DMS153 (cell line): ENCODE measurements around the gene RASSF1.

Experiments
- DNase-seq: peaks from one replicate; lab custom pipeline; 2025; lab: John Stamatoyannopoulos, UW

The RASSF1 gene

GRCh38 chr3:50340448-50341329 lies at the start of gene RASSF1:
Gene RASSF1 (minus strand): TSS chr3:50340836. CDS start chr3:50340805, 31 bp downstream.
- DNase-seq: no peak

- DNase-seq: no peak
Observed at GRCh38 chr3:50389414-50389767, 48.8 kb upstream of the RASSF1 start.

- no peak for DNase-seq
Observed at GRCh38 chr3:50388720-50389413, 48.2 kb upstream of the RASSF1 start.

GRCh38 chr3:50388016-50388719 lies 47.5 kb upstream of the RASSF1 start:
- no peak for DNase-seq

- no peak for DNase-seq
Observed at GRCh38 chr3:50385754-50386153, 45.1 kb upstream of the RASSF1 start.

GRCh38 chr3:50383750-50384149 lies 43.1 kb upstream of the RASSF1 start:
- DNase-seq: no peak

DNA sequence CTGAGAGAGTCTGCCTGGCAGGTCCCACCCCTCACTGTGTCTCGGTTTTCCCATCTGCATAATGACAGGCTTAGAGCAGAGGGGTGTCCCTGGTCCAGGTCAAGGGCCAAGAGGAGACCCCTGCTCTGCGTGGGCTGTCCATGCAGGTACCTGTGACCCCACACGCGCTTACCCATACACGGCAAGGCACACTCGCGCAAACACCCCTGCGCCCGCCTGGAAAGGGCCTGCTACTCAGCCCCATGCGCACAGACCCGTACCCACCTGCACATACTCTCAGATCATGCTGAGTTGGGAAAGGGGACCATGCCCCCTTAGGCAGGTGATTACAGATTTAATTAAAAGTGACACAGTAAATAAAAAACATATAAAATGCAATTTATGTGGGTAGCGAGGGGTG lies 42.1 kb upstream of the RASSF1 start:
- no peak for DNase-seq

DNA sequence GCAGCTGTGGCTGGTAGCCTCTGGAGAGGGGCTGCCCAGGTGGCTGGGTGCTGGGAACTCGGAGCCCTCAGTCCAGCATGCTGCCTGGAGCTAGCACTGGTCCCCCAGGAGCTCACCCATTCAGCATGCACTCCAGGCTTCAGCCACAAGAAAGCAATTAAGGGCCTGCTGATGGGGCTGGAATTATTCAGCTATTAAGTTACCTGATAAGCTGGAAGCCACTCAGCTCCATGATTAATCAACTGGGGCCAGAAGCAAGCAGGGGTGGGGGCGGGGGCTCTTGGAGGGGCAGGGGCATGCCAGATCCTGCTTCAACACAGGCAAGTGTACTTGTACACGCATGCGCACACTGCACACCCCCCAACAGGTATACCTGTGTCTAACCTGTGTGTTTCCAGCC lies 40.7 kb upstream of the RASSF1 start:
- no peak for DNase-seq

DNA sequence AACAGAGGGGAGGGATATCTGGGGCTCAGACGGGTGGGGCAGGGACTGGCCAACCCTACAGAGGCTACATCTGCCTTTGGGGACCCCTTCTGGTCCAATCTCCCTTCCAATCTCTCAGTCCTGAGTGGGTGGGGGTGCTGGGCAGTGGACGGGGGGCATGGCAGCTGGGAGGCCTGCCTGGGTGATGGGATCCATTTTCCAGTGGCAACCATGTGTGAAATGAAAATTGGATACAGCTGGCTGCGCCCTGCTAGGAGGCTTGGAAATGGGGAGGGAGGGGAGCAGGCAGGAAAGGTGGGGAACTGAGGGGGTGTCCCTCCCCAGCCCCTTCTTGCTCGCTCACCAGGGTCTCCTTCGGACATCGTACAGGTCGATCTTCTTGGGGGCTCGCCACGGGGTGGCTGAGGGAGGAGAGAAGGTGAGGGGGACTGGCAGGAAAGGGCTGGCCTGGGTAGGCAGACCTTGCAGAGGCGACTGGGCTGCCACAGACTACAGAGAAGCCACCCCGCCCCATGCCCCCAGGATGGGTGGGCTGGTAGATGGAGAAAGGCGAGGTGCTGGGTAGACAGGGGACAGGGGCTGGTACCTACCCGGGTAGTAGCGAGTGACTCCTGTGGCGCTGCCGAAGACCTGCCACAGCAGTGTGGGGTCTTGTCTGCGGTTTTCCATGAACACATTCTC lies 39.9 kb upstream of the RASSF1 start:
- no peak for DNase-seq

DNA sequence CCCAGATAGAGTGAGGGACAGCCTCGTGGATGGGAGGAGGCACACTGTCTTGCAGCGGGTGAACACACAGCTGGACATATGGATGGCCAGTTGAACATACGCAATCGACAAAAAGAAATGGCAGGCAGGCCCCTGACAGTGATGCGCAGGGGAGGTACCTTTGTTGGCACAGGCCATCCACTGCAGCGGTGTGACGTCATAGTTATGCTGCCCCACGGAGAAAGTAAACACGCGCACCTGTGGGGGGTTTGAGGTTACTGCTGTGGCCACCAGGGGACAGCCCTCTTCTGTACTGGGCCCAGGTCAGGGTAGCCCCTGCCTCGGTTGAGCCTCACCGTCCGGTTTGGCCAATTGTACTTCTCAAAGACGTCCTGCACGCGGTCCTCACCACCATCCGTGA lies 38.1 kb upstream of the RASSF1 start:
- no peak for DNase-seq

GRCh38 chr3:50378024-50378423 lies 37.4 kb upstream of the RASSF1 start:
- DNase-seq: no peak

DNA sequence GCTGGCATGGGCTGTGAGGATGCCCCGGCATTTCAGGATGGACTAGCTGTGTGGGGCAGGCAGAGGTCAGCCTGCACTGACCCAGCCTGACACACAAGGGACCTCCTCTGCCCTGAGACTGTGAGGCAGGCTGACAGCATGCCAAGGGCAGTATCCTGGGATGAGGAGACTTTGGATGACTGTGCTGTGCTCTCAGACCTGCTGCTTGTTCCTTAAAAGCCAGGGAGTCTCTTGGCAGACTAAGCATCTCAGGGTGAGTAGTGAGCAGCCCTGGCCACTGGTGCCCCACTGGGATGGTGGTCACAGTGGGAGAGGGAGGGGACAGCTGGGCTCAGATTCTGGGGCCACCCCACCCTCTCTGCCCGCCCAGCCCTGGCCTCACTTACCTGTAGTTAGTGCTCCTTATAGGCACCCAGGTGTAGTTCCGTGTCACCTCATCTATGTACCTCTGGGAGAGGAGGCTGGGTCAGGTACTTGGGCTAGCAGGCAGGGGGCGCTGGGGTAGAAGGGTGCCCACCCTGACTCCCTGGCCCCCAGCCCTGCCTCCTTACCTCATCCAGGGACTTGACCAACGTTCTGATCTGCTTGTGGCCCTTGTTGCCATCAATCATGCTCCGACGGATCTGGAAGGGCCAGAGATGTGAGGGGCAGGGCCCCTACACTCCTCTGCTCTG lies 34.8 kb upstream of the RASSF1 start:
- no peak for DNase-seq

DNA sequence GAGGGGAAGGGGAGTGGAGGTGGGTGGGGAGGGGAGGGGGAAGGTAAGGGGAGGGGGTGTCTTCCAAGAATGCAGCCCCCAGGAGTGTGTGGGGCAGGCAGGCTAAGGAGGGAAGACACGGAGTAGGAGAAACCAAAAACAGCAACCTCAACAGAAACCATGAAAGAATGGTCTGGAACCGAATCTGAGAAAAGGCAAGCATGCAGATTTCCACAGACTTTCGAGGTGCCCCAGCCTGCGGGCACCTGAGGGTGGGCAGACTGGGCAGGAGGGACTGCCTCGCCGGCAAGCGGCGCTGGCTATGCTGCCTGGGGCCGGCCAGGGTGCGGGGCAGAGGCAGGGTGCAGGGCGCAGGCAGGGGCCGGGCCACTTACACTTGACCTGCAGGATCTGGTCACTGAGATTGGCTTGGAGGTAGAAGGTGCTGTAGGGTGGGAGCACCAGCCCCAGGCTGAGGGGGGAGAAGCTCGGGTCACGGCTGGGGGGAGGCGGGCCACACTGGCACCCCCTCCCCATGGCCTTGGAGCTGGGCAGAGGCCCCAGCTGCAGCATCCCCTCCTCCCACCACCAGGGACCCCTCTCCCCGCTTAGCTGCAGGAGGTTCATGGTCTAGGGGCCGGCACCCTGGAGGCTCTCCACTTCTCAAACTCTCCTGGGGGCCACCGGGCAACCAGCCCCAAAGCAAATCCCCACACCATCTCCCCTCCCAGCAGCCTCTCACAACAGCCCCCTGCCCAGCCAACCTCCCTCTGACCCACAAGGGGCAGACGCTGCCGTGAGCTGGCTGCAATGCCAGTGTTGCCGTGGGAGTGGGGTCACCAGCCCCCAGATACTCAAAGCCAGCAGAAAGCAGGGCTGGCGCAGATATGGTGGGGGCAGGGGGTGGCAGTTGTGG lies 34.0 kb upstream of the RASSF1 start:
- no peak for DNase-seq

DNA sequence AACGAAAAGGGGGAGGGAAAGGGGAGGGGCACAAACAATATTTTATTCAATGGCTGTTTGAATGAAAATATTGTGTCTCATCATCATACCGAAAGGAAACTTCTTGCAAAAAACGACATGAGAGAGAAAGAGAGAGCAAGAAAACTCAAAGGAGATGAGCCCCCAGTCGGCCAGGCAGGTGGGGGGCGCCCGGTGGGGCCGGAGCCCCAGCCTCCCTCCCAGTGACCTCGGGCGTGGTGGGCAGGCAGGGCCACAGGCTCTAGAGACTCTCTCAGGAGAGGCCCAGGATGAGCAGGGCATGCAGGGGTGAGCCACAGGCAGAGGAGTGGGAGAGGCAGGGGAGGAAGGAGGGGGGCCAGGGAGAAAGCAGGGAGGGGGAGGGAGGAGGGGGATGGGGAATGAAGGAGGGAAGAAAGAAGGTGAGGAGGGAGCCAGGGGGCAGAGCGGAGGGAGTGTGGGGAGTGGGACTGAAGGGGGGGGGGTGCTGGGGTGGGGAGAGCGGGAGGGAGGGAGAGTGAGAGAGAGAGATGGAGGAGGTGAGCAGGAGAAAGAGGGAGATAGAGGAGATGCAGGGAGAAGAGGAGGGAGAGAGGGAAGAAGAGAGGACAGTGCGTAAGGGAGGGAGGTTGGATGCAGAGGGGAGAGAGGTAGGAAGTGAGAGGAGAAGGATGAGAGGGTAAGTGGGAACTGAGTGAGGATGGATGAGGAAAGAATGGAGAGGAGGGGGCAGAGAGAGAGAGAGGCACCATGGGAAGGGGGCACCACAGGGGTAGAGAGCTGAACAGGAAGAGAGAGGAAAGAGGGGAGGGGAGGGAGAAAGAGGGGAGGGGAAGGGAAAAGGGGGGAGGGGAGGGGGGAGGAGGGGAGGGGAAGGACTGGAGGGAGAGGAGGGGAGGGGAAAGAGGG lies 32.8 kb upstream of the RASSF1 start:
- DNase-seq: no peak

DNA sequence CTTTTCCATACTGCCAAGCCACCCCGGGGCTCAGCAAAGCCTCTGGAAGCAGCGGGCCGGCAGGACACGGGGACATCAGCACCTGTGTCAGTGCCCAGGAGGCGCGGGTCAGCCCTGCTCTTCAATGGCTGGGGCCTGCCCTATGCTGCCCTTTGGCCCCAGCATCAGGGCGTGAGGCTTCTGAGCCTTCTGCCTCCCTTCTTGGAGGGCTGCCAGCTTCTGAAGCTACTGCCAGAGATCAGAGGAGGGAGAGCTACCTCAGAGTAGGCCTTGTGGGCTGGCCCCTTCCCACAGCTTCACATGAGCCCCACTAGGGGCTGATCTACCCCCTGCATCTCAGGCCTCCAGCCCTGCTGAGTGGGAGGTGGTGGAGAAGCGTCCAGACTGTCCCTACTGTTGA lies 31.7 kb upstream of the RASSF1 start:
- no peak for DNase-seq

- DNase-seq: no peak
Observed at GRCh38 chr3:50371133-50371685, 30.6 kb upstream of the RASSF1 start.

GRCh38 chr3:50370594-50370993 lies 30.0 kb upstream of the RASSF1 start:
- DNase-seq: peak; percentile 29

GRCh38 chr3:50369012-50369670 lies 28.5 kb upstream of the RASSF1 start:
- DNase-seq: no peak

- no peak for DNase-seq
Observed at GRCh38 chr3:50365842-50366220, 25.2 kb upstream of the RASSF1 start.
